Motor neuron (in vitro differentiated cells): ENCODE measurements around the gene INTS13. TPM values are rescaled to one million over a fixed set of nuclear protein-coding genes. Genes with fewer than 3 reads are reported as not detected.
A peak's percentile ranks its signal among the peaks of the same experiment; 100 is the strongest.
"Not testable (repeated sequence)": the region's sequence is repeated elsewhere in the genome, so short reads cannot be mapped to it uniquely, and the experiment has no call there.

Experiments
- ATAC-seq, 8 experiments: fragments of 200-7000 bp; cut with Tn5 transposase; replicated peaks in 6 of 8; 2 replicates each; pipeline ENCODE4 v1.8.0; 2021; ENCODE audit warnings: mild to moderate bottlenecking in 8 of 8, moderate library complexity in 8 of 8
- H3K27ac ChIP-seq, 2 donors: fragments of 250-450 bp; sonication (Bioruptor Pico); 2 replicates each; pipeline ENCODE4 v1.9.0; 2021; ENCODE audit warnings: antibody characterized with exemption in 2 of 2, mild to moderate bottlenecking in 2 of 2, moderate library complexity in 1 of 2
- H3K4me1 ChIP-seq, 2 donors: fragments of 250-450 bp; sonication (Bioruptor Pico); replicated peaks in 1 of 2; 2 replicates each; pipeline ENCODE4 v1.6.1; 2021; ENCODE audit warnings: antibody characterized with exemption in 2 of 2, mild to moderate bottlenecking in 2 of 2, moderate library complexity in 1 of 2
- H3K4me3 ChIP-seq, 5 donors: fragments of 250-450 bp; sonication (Bioruptor Pico); 2 replicates each; pipeline ENCODE4 v1.9.0; 2021; ENCODE audit warnings: antibody characterized with exemption in 5 of 5, mild to moderate bottlenecking in 5 of 5, moderate library complexity in 4 of 5
- WGBS, 10 experiments: fragments of 450-650 bp; shearing (Covaris generic); methylation state at CpG; one replicate each; pipeline ENCODE4 v1.0.0; 2022; 5-methylcytosine and 5-hydroxymethylcytosine counted together
- in situ Hi-C, 9 experiments: fragments of 400-800 bp; cut with MboI; loops; one replicate each; pipeline ENCODE4 v1.15.0; 2021; ENCODE audit warnings: low sequenced_read_pairs in 9 of 9, low pct_unique_long_range_greater_than_20kb in 2 of 9; ENCODE audit not compliant: unreplicated experiment in 9 of 9
- total RNA-seq, 8 experiments: library from RNA; unstranded; fragments of 300-600 nt; gene quantifications; 2 replicates each; pipeline versions ENCODE4 v1.2.3 to v1.2.4, GENCODE V29; 2022

The INTS13 gene
- total RNA-seq, 8 experiments from 2014 or later: 15.9 to 49.1 (median 21.4) TPM

GRCh38 chr12:26921886-26922285 is 15.9 kb downstream of the INTS13 start:
- Histone ChIP-seq H3K27ac (no peak overlapping the region), H3K4me1 (no peaks in the 10 kb centered on the region), H3K4me3 (no peak overlapping the region)
- 56 to 100% (median 90%) methylated on average over 1 to 3 of the region's 3 CpGs; no CpG with 5 or more reads in 3 of the 10 experiments for WGBS, 10 experiments
- in situ Hi-C loops: no loop called here
- ATAC-seq: no peak

- 61 to 100% (median 82%) methylated on average over 2 of the region's 2 CpGs; no CpG with 5 or more reads in 3 of the 10 experiments for WGBS, 10 experiments
- no peak overlapping the region for H3K4me3 ChIP-seq
- in situ Hi-C loops: no loop called here
- no peak for ATAC-seq
- H3K27ac ChIP-seq: no peak overlapping the region
- no peaks in the 10 kb centered on the region for H3K4me1 ChIP-seq
Measured at GRCh38 chr12:26919216-26919555, 18.6 kb downstream of the INTS13 start.

GRCh38 chr12:26918321-26919215 is 19.2 kb downstream of the INTS13 start:
- no peak overlapping the region for H3K27ac ChIP-seq
- ATAC-seq: peak in 1 of 8 experiments; percentile 36
- 60 to 100% (median 93%) methylated on average over 1 to 5 of the region's 5 CpGs for WGBS, 10 experiments
- no peaks in the 10 kb centered on the region for H3K4me1 ChIP-seq
- in situ Hi-C loops: no loop called here
- no peak overlapping the region for H3K4me3 ChIP-seq

- in situ Hi-C loops: no loop called here
- 33 to 89% (median 67%) methylated on average over 1 of the region's 1 CpG; no CpG with 5 or more reads in 6 of the 10 experiments for WGBS, 10 experiments
- H3K4me1 ChIP-seq: no peaks in the 10 kb centered on the region
Measured at GRCh38 chr12:26906704-26907103, 31.1 kb downstream of the INTS13 start.

GRCh38 chr12:26906024-26906423 is 31.8 kb downstream of the INTS13 start:
- no peak overlapping the region for H3K27ac ChIP-seq
- ATAC-seq: no peak
- no peaks in the 10 kb centered on the region for H3K4me1 ChIP-seq
- WGBS, 10 experiments: 50 to 100% (median 73%) methylated on average over 1 of the region's 1 CpG; no CpG with 5 or more reads in 1 of the 10 experiments
- in situ Hi-C loops: no loop called here
- no peak overlapping the region for H3K4me3 ChIP-seq

More at GRCh38 chr12:26906704-26907103, 31.1 kb downstream of the INTS13 start:
- Histone ChIP-seq H3K27ac (no peak overlapping the region), H3K4me3 (no peak overlapping the region)
- ATAC-seq: peak in 1 of 8 experiments; percentile 74

GRCh38 chr12:26903396-26903795 is 34.4 kb downstream of the INTS13 start:
- in situ Hi-C loops, H3K4me1 ChIP-seq, ATAC-seq, H3K27ac ChIP-seq, H3K4me3 ChIP-seq: not testable (repeated sequence)
- no CpG with 5 or more reads among the region's 3 CpGs for WGBS, 10 experiments

GRCh38 chr12:26896913-26897312 is 40.9 kb downstream of the INTS13 start:
- peak in 1 of 8 experiments; percentile 28 for ATAC-seq
- 71 to 100% (median 95%) methylated on average over 1 to 2 of the region's 2 CpGs for WGBS, 10 experiments
- in situ Hi-C loops: no loop called here

GRCh38 chr12:26895672-26896071 is 42.1 kb downstream of the INTS13 start:
- in situ Hi-C loops: no loop called here
- no peak overlapping the region for H3K4me3 ChIP-seq
- peaks cover 0 to 4% of the 10 kb centered on the region in 2 donors for H3K4me1 ChIP-seq
- 77 to 100% (median 95%) methylated on average over 1 to 4 of the region's 4 CpGs for WGBS, 10 experiments
- no peak overlapping the region for H3K27ac ChIP-seq
- no peak for ATAC-seq

More at GRCh38 chr12:26896913-26897312, 40.9 kb downstream of the INTS13 start:
- no peak overlapping the region for H3K27ac ChIP-seq
- H3K4me3 ChIP-seq: no peak overlapping the region
- H3K4me1 ChIP-seq: peaks cover 0 to 4% of the 10 kb centered on the region in 2 donors

- Histone ChIP-seq H3K4me1 (no peaks in the 10 kb centered on the region), H3K27ac (no peak overlapping the region), H3K4me3 (no peak overlapping the region)
- in situ Hi-C loops: no loop called here
- no peak for ATAC-seq
- 20 to 83% (median 71%) methylated on average over 1 of the region's 1 CpG; no CpG with 5 or more reads in 4 of the 10 experiments for WGBS, 10 experiments
Measured at GRCh38 chr12:26891704-26892103, 46.1 kb downstream of the INTS13 start.

- WGBS, 10 experiments: 88 to 100% (median 93%) methylated on average over 2 to 5 of the region's 5 CpGs; no CpG with 5 or more reads in 5 of the 10 experiments
- Histone ChIP-seq H3K4me1 (no peaks in the 10 kb centered on the region), H3K27ac (no peak overlapping the region), H3K4me3 (no peak overlapping the region)
- no peak for ATAC-seq
- in situ Hi-C loops: no loop called here
Measured at GRCh38 chr12:26890784-26891183, 47.0 kb downstream of the INTS13 start.

- Histone ChIP-seq H3K4me3 (no peak overlapping the region), H3K27ac (no peak overlapping the region), H3K4me1 (no peaks in the 10 kb centered on the region)
- in situ Hi-C loops: no loop called here
- WGBS, 10 experiments: 0 to 60% (median 20%) methylated on average over 1 to 8 of the region's 16 CpGs; no CpG with 5 or more reads in 1 of the 10 experiments
- peak; percentile 76 to 98 (median 90) for ATAC-seq
Measured at GRCh38 chr12:26884765-26885576, 52.8 kb downstream of the INTS13 start.

- H3K4me3 ChIP-seq: no peak overlapping the region
- in situ Hi-C loops: no loop called here
- H3K27ac ChIP-seq: no peak overlapping the region
- ATAC-seq: no peak
- WGBS, 10 experiments: 50% methylated on average over 2 of the region's 2 CpGs; no CpG with 5 or more reads in 9 of the 10 experiments
- peaks cover 0 to 3% of the 10 kb centered on the region in 2 donors for H3K4me1 ChIP-seq
Measured at GRCh38 chr12:26880625-26881024, 57.2 kb downstream of the INTS13 start.

GRCh38 chr12:26878661-26879119 is 59.1 kb downstream of the INTS13 start:
- Histone ChIP-seq H3K27ac (no peak overlapping the region), H3K4me3 (no peak overlapping the region), H3K4me1 (peaks cover 8 to 13% of the 10 kb centered on the region in 2 donors)
- 8 to 65% (median 30%) methylated on average over 1 to 5 of the region's 6 CpGs; no CpG with 5 or more reads in 4 of the 10 experiments for WGBS, 10 experiments
- in situ Hi-C loops: no loop called here
- peak in 6 of 8 experiments; percentile 15 to 95 (median 86) for ATAC-seq
